BLaER1 treated with 17β-estradiol and CSF1 and Interleukin-3, amounts not matched to agents 10 nM and 100 nM (cell line): Measurements from ENCODE around the gene GHDC.

Experiments used
- H3K27ac ChIP-seq, 11 experiments: shearing (Covaris generic); formaldehyde crosslinking; 2 replicates each; pipeline ENCODE4 v1.8.1; 2022
- H3K27me3 ChIP-seq, 11 experiments: shearing (Covaris generic); formaldehyde crosslinking; 2 replicates each; pipeline ENCODE4 v1.8.1; 2022
- H3K36me3 ChIP-seq, 11 experiments: shearing (Covaris generic); formaldehyde crosslinking; 2 replicates each; pipeline ENCODE4 v1.8.1; 2022
- H3K4me1 ChIP-seq, 10 experiments: shearing (Covaris generic); formaldehyde crosslinking; 2 replicates each; pipeline ENCODE4 v1.8.1; 2022
- H3K4me2 ChIP-seq, 11 experiments: shearing (Covaris generic); formaldehyde crosslinking; 2 replicates each; pipeline ENCODE4 v1.8.1; 2022
- H3K4me3 ChIP-seq, 10 experiments: shearing (Covaris generic); formaldehyde crosslinking; 2 replicates each; pipeline ENCODE4 v1.8.1; 2022
- H3K9ac ChIP-seq, 11 experiments: shearing (Covaris generic); formaldehyde crosslinking; 2 replicates each; pipeline ENCODE4 v1.8.1; 2022
- H3K9me3 ChIP-seq, 11 experiments: shearing (Covaris generic); formaldehyde crosslinking; replicated peaks in 1 of 11; 2 replicates each; pipeline ENCODE4 v1.8.1; 2022
- H4K20me1 ChIP-seq, 11 experiments: shearing (Covaris generic); formaldehyde crosslinking; 2 replicates each; pipeline ENCODE4 v1.8.1; 2022
- Cebpa-rat ChIP-seq, 11 experiments: shearing (Covaris generic); IDR thresholded peaks; 2 replicates each; pipeline ENCODE4 v1.8.1; 2022

The GHDC gene

GRCh38 chr17:42177684-42178083 lies 16.6 kb downstream of the GHDC start:
- no peak for TF ChIP-seq Cebpa-rat (IDR thresholded peaks at IDR 0.05)
- peaks cover 0 to 17% (median 3%) of the 10 kb centered on the region in 11 experiments; a peak in 5 of 22 replicates for H3K9me3 ChIP-seq
- peaks cover 15 to 45% (median 28%) of the 10 kb centered on the region in 10 experiments for H3K4me1 ChIP-seq
- peak overlapping the region in 2 of 11 experiments; percentile 65 to 75; a peak in 2 of 22 replicates for H3K4me2 ChIP-seq
- no peak overlapping the region for H3K27ac ChIP-seq
- no peak overlapping the region for H3K4me3 ChIP-seq
- H3K27me3 ChIP-seq = peaks cover 34 to 54% (median 51%) of the 10 kb centered on the region in 11 experiments
- H4K20me1 ChIP-seq = peaks cover 0 to 13% (median 0%) of the 10 kb centered on the region in 11 experiments; a peak in 8 of 22 replicates
- H3K36me3 ChIP-seq = no peaks in the 10 kb centered on the region
- no peak overlapping the region for H3K9ac ChIP-seq

DNA sequence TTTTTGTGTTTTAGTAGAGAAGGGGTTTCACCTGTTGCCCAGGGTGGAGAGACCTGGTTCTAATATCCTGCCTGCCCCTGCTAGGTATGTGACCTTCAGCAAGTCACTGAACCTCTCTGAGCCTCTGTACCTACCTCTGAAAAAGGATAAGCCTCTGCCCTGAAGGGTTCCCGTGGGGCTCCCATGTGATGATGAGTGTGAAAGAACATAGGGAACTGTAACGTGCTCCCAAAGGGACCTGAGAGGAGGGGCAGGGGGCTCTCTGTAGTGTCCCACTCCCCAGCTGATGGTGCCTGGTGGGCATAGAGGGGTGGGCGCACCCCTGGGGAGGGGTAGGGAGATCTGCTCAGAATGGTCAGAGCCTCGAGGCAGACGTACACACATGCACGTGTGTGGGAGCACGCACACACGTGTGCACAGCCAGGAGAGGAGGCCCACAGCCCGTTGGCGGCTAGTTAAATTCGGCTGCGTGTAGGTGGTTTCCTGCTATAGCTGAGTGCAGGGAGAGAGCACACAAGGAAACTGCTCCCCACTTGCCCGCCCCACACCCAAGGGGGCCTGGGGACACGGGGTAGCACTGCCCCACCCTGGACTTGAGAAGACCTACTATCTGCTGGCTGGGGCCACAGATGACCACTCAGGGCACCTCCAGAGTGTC lies 20.0 kb downstream of the GHDC start:
- peaks cover 3 to 20% (median 16%) of the 10 kb centered on the region in 11 experiments; a peak in 21 of 22 replicates for H3K27me3 ChIP-seq
- H3K4me2 ChIP-seq = peak overlapping the region in 4 of 11 experiments; percentile 2 to 21 (median 12); a peak in 2 of 22 replicates

GRCh38 chr17:42171831-42172230 lies 22.5 kb downstream of the GHDC start:
- Histone ChIP-seq H3K27me3 (no peaks in the 10 kb centered on the region), H3K9ac (no peak overlapping the region), H3K27ac (no peak overlapping the region), H3K4me1 (peaks cover 0 to 20% (median 13%) of the 10 kb centered on the region in 10 experiments; a peak in 15 of 20 replicates), H3K36me3 (no peaks in the 10 kb centered on the region; a peak in 1 of 22 replicates), H4K20me1 (no peaks in the 10 kb centered on the region; a peak in 1 of 22 replicates), H3K4me3 (no peak overlapping the region), H3K9me3 (no peaks in the 10 kb centered on the region), H3K4me2 (no peak overlapping the region)
- no peak for TF ChIP-seq Cebpa-rat (IDR thresholded peaks at IDR 0.05)

More for the DNA sequence above, 20.0 kb downstream of the GHDC start:
- Histone ChIP-seq H4K20me1 (peaks cover 0 to 13% (median 0%) of the 10 kb centered on the region in 11 experiments; a peak in 3 of 22 replicates), H3K4me3 (no peak overlapping the region), H3K36me3 (no peaks in the 10 kb centered on the region; a peak in 1 of 22 replicates), H3K9me3 (no peaks in the 10 kb centered on the region), H3K9ac (no peak overlapping the region), H3K27ac (no peak overlapping the region), H3K4me1 (peaks cover 0 to 16% (median 9%) of the 10 kb centered on the region in 10 experiments; a peak in 13 of 20 replicates)
- TF ChIP-seq Cebpa-rat (IDR thresholded peaks at IDR 0.05) = no peak

DNA sequence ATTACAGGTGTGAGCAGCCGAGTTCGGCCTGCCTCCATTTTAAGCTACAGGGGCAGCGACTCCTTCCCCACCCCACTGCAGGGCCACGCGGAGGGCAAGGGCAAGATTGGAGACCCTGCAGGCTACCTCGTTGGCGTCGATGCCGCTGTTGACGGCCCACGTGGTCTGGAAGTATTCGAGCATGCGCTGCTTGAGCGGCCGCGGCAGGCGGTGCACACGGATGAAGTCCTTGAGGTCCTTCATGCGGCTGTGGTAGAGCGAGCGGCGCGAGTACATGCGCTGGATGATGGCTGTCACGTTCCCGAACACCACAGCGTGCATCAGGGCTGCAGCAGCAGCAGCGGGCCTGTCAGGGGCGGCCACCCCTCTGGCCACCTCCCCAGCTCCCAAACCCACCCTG lies 24.9 kb downstream of the GHDC start:
- no peak for TF ChIP-seq Cebpa-rat (IDR thresholded peaks at IDR 0.05)

GRCh38 chr17:42167807-42168206 lies 26.5 kb downstream of the GHDC start:
- no peaks in the 10 kb centered on the region; a peak in 1 of 22 replicates for H3K36me3 ChIP-seq
- no peak overlapping the region for H3K4me3 ChIP-seq
- no peaks in the 10 kb centered on the region; a peak in 1 of 22 replicates for H4K20me1 ChIP-seq
- H3K27ac ChIP-seq = no peak overlapping the region
- no peaks in the 10 kb centered on the region for H3K9me3 ChIP-seq
- H3K27me3 ChIP-seq = no peaks in the 10 kb centered on the region
- no peak overlapping the region for H3K9ac ChIP-seq
- TF ChIP-seq Cebpa-rat (IDR thresholded peaks at IDR 0.05) = no peak
- H3K4me1 ChIP-seq = peaks cover 0 to 23% (median 16%) of the 10 kb centered on the region in 10 experiments; a peak in 11 of 20 replicates
- peak overlapping the region in 5 of 11 experiments; percentile 37 to 64 (median 45); a peak in 7 of 22 replicates for H3K4me2 ChIP-seq

More for the DNA sequence above, 24.9 kb downstream of the GHDC start:
- H3K36me3 ChIP-seq = no peaks in the 10 kb centered on the region; a peak in 1 of 22 replicates
- peaks cover 0 to 20% (median 15%) of the 10 kb centered on the region in 10 experiments; a peak in 15 of 20 replicates for H3K4me1 ChIP-seq
- no peaks in the 10 kb centered on the region; a peak in 1 of 22 replicates for H4K20me1 ChIP-seq
- no peak overlapping the region for H3K4me2 ChIP-seq
- no peaks in the 10 kb centered on the region for H3K27me3 ChIP-seq
- H3K9me3 ChIP-seq = no peaks in the 10 kb centered on the region
- H3K27ac ChIP-seq = no peak overlapping the region
- no peak overlapping the region for H3K9ac ChIP-seq
- no peak overlapping the region for H3K4me3 ChIP-seq

GRCh38 chr17:42166196-42166763 lies 28.0 kb downstream of the GHDC start:
- Histone ChIP-seq H3K36me3 (no peaks in the 10 kb centered on the region), H3K4me3 (no peak overlapping the region), H4K20me1 (no peaks in the 10 kb centered on the region; a peak in 1 of 22 replicates), H3K4me1 (peaks cover 11 to 35% (median 28%) of the 10 kb centered on the region in 10 experiments), H3K27ac (no peak overlapping the region), H3K9ac (no peak overlapping the region), H3K4me2 (0 out of 22 replicates have a peak overlapping the region, but pooled peaks of 2 of the 11 experiments have one; percentile 4 to 42), H3K27me3 (no peaks in the 10 kb centered on the region), H3K9me3 (no peaks in the 10 kb centered on the region)
- no peak for TF ChIP-seq Cebpa-rat (IDR thresholded peaks at IDR 0.05)

- no peak for TF ChIP-seq Cebpa-rat (IDR thresholded peaks at IDR 0.05)
- no peak overlapping the region for H3K4me3 ChIP-seq
Observed at GRCh38 chr17:42165751-42166150, 28.5 kb downstream of the GHDC start.

GRCh38 chr17:42163696-42164407 lies 30.4 kb downstream of the GHDC start:
- H3K4me2 ChIP-seq = no peak overlapping the region
- no peak overlapping the region for H3K9ac ChIP-seq
- no peak overlapping the region for H3K4me3 ChIP-seq
- no peaks in the 10 kb centered on the region for H3K36me3 ChIP-seq
- H3K4me1 ChIP-seq = peaks cover 32 to 56% (median 41%) of the 10 kb centered on the region in 10 experiments
- H3K9me3 ChIP-seq = no peaks in the 10 kb centered on the region
- TF ChIP-seq Cebpa-rat (IDR thresholded peaks at IDR 0.05) = no peak
- no peaks in the 10 kb centered on the region for H3K27me3 ChIP-seq
- H3K27ac ChIP-seq = no peak overlapping the region
- no peaks in the 10 kb centered on the region; a peak in 1 of 22 replicates for H4K20me1 ChIP-seq

More at GRCh38 chr17:42165751-42166150, 28.5 kb downstream of the GHDC start:
- Histone ChIP-seq H4K20me1 (no peaks in the 10 kb centered on the region; a peak in 1 of 22 replicates), H3K36me3 (no peaks in the 10 kb centered on the region), H3K4me2 (no peak overlapping the region), H3K9me3 (no peaks in the 10 kb centered on the region), H3K27me3 (no peaks in the 10 kb centered on the region), H3K4me1 (peaks cover 16 to 41% (median 33%) of the 10 kb centered on the region in 10 experiments), H3K9ac (no peak overlapping the region), H3K27ac (no peak overlapping the region)

DNA sequence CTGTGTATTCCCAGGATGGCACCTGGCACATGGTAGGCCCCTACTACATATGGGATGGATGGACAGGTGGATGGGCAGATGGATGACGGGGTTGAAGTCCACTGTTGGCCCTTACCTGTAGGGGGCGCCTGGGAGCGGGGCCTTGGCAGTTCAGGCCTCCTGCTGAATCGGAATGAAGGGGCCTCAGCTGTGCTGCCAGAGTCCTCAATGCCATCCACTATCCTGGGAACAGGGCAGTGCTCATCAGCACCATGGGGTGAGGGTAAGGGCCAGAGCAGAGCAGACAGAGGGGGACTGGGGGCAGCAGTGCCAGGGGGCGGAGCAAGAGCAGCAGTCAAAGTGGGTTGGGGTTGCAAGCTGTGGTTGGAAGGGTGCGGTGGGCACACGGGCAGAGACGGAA lies 31.2 kb downstream of the GHDC start:
- Histone ChIP-seq H3K36me3 (no peaks in the 10 kb centered on the region), H3K27me3 (no peaks in the 10 kb centered on the region), H3K4me2 (no peak overlapping the region; a peak in 1 of 22 replicates), H4K20me1 (no peaks in the 10 kb centered on the region; a peak in 1 of 22 replicates), H3K27ac (no peak overlapping the region), H3K9ac (no peak overlapping the region), H3K4me1 (peaks cover 32 to 55% (median 38%) of the 10 kb centered on the region in 10 experiments), H3K4me3 (no peak overlapping the region), H3K9me3 (no peaks in the 10 kb centered on the region)
- TF ChIP-seq Cebpa-rat (IDR thresholded peaks at IDR 0.05) = no peak
